Esophagus mucosa (tissue), 1 donor: ENCODE data around the gene NOL4L. TPM values are rescaled to one million over a fixed set of nuclear protein-coding genes. Genes with fewer than 3 reads are reported as not detected.
A peak's percentile ranks its signal among the peaks of the same experiment; 100 is the strongest.

Experiments
- ATAC-seq: fragments of 200-7000 bp; cut with Tn5 transposase; one replicate; pipeline ENCODE4 v1.9.1; 2020
- total RNA-seq: library from RNA; stranded (reverse); gene quantifications from one replicate; pipeline ENCODE4 v1.2.4, GENCODE V29; 2023
- donor health status: DM: yes; HTN: yes; CAD: no.

The NOL4L gene
- total RNA-seq, 1 donor from 2014 or later, result 2.0 TPM

- ATAC-seq, result no peak
Observed at GRCh38 chr20:32575227-32575581, 9.9 kb downstream of the NOL4L start.

GRCh38 chr20:32574296-32575226, 10.6 kb downstream of the NOL4L start:
- ATAC-seq, result no peak

DNA sequence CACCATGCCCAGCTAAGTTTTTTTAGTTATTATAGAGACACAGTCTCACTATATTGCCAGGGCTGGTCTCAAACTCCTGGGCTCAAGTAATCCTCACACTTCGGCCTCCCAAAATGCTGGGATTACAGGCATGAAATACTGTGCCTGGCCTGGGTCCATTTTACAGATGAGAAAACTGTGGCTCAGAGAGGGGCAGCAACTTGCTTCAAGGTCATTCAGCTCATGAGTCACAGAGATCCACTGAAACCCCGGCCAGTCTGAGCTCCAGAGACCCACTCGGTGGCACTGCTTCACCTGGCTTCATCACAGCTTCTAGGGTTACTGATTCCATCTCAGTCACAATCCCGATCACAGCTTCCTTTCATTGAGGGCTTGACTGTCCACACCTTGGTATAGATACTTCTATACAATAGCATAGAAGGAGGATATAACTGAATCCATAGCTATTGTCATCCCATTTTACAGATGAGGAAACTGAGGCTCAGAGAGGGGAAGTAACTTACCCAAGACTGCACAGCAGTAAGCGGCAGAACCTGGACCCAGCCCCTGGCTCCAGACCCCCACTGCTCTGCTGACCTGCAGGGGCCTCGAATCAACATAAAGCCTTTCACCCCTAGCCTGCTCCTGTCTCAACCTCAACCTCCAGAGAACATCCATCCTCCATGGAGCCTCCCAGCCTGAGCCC, 11.8 kb downstream of the NOL4L start:
- ATAC-seq, result no peak

DNA sequence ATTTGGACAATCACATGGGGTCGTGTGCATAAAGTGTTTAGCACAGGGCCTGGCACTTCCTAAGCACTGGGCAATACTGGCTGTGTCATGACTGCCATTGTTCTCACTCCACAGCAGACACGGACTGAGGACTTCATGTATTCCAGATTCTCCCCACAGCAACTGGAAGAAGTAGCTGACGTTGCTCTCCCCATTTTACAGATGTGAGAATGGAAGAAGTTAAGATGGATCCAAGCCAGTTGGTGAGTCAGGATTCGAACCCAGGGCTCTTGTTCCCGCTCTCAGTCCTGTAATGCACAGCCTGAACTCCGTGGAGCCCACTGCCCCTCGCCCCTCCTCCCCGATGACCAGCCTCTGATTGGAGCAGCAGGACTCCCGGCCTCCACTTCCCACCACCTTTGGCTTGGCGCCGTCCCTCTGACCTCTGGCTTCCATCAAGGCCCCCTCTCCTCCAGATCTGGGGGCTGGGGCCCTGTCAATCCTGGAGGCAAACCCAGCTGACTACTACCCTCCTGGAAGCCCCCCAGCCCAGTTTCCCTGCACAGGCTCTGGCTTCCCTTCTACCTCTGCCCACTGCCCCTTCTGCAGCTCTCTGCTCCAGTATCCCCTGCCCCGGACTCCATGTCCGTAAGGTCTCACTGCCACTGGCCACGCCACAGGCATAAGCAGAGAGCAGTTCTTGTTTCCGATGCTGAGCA, 12.7 kb downstream of the NOL4L start:
- no peak for ATAC-seq

GRCh38 chr20:32571566-32571965, 13.6 kb downstream of the NOL4L start:
- no peak for ATAC-seq

GRCh38 chr20:32570401-32571190, 14.5 kb downstream of the NOL4L start:
- ATAC-seq, result peak; percentile 8

GRCh38 chr20:32569380-32570305, 15.5 kb downstream of the NOL4L start:
- no peak for ATAC-seq

DNA sequence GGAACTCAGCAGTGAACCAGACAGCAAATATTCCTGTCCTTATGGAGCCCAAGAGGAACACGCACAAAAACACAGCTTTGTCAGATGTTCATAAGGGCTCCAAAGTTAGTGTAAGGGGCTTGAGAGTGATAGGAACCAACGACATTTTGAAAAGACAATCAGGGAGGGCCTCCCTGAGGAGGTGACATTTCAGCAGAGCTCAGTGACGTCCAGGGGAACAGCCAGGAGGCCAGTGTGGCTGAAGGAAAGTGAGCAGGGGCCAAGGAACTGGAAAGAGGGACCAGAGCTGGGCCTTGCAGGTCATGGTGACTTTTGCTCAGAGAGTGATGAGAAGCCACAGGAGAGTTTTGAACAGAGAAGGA, 16.1 kb downstream of the NOL4L start:
- ATAC-seq, result no peak

DNA sequence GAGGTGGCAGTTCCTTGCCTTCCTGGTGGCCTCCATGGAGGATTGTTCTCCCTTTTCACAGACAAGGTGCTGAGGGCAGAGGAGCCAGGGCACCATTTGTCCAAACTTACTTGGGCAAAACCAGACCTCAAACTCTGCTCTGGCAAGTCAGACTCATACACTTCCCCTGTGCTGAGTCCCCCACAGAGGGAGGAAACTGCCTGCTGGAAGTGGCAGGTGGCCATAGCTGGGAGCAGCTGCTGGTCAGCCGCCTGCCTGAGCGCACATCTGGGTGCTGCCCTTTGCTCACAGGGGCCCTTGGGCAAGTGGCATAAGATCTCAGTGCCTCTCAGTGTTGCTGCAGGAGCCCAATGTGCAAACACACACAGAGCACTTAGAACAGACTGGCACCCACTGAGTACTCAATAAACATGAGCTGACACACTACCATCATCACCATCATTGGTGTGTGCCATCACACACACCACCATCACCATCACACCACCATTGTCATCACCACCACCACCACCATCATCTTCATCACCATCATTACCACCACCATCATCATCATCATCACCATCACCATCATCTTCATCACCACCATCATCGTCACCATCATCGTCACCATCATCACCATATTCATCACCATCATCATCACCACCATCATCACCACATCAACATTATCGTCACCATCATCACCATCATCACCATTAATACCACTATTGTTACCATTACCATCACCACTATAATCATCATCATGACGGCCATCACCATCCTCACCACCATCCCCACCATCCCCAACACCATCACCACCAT, 17.6 kb downstream of the NOL4L start:
- no peak for ATAC-seq

- no peak for ATAC-seq
Observed at GRCh38 chr20:32566379-32567374, 18.5 kb downstream of the NOL4L start.

GRCh38 chr20:32565735-32566032, 19.4 kb downstream of the NOL4L start:
- no peak for ATAC-seq

- no peak for ATAC-seq
Observed at GRCh38 chr20:32564921-32565734, 20.0 kb downstream of the NOL4L start.

DNA sequence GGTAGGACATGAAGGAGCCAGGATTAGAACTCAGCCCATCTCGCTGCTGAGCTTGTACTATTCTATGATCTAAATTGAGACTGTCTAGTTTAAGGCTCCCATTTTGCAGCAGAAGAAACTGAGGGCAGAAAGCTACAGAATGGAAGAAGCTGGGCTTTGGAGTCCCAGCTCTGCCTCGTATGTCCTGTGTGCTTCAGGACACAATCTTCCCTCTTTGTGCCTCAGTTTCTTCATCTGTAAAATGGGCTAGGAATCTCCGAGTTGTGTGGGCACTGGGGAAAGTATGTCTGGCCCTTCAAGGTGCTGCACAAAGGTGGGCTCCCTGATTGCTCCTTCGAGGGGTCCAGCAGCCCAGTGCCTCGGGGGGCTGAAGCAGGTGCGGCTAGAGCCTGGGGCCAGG, 20.7 kb downstream of the NOL4L start:
- no peak for ATAC-seq

GRCh38 chr20:32563311-32564272, 21.5 kb downstream of the NOL4L start:
- ATAC-seq, result no peak

GRCh38 chr20:32562495-32562911, 22.6 kb downstream of the NOL4L start:
- no peak for ATAC-seq

GRCh38 chr20:32560989-32561830, 23.9 kb downstream of the NOL4L start:
- ATAC-seq, result no peak
